Skin of body (tissue), 2 donors: ENCODE data around the gene PIP5K1C. TPM values are rescaled to one million over a fixed set of nuclear protein-coding genes. Genes with fewer than 3 reads are reported as not detected.

Experiments used
- DNase-seq: peaks from one replicate; lab custom pipeline; 2025; lab: John Stamatoyannopoulos, UW
- total RNA-seq: library from RNA; depleted of rRNA; stranded (reverse); fragments of >200 nt; gene quantifications from one replicate; pipeline ENCODE4 v1.2.3, GENCODE V29; 2014

Gene PIP5K1C
- total RNA-seq: 8.9 TPM

DNA sequence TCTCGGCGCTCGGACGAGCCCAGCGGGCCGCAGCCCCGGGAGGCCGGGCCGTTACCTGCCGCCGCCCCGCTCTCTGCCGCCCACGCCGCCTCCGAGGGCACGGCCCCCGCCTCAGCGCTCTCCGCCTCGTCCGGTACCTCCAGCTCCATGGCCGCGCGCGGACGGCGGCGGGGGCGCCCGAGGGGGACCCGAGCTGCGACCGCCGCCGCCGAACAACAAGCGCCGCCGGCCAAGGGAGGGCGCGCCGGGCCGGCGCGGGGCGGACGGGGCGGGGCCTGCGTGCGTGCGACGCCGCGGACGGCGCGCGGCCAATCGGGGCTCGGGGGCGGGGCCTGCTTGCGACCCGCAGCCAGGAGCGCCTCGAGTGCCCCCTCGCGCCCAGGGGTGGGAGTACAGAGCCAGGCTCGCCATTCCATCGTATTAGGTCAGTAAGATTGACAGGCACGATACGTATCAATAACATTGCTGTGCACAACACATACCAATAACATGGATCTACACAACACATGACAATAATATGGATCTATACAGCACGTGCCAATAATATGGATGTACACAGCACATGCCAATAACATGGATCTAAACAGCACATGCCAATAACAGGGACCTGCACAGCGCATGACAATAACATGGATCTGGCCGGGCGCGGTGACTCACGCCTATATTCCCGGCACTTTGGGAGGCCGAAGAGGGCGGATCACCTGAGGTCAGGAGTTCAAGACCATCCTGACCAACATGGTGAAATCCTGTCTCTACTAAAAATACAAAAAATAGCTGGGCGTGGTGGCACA lies at the start of gene PIP5K1C:
TSS of gene PIP5K1C (minus strand) at position 227 of the 791 bp plus-strand sequence. CDS start at position 149, 78 bp downstream.
- DNase-seq: peak; percentile 81

- no peak for DNase-seq
Measured at GRCh38 chr19:3748965-3749364, 48.7 kb upstream of the PIP5K1C start.

DNA sequence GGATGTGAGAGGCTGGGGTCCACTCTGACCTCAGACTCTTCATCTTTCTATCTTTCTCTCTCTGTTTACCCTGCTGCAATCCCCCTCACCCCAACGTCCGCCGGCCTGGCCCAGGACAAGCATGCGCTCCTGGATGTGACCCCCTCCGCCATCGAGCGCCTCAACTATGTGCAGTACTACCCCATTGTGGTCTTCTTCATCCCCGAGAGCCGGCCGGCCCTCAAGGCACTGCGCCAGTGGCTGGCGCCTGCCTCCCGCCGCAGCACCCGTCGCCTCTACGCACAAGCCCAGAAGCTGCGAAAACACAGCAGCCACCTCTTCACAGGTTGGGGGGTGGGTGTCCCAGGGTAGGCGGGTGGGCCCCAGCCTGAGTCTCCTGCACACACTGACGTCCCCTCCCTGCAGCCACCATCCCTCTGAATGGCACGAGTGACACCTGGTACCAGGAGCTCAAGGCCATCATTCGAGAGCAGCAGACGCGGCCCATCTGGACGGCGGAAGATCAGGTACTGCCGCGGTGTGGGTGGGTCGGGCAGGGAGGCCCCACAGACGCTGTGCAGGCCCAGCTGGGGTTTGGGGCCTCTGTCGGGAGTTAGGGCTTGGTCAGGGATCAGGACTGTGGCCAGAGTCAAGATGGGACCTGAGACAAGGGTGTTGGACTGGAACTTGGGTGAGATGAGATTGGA lies 46.2 kb upstream of the PIP5K1C start:
- DNase-seq: no peak

GRCh38 chr19:3745363-3746045 lies 45.2 kb upstream of the PIP5K1C start:
- no peak for DNase-seq

- no peak for DNase-seq
Measured at GRCh38 chr19:3743486-3743885, 43.2 kb upstream of the PIP5K1C start.

DNA sequence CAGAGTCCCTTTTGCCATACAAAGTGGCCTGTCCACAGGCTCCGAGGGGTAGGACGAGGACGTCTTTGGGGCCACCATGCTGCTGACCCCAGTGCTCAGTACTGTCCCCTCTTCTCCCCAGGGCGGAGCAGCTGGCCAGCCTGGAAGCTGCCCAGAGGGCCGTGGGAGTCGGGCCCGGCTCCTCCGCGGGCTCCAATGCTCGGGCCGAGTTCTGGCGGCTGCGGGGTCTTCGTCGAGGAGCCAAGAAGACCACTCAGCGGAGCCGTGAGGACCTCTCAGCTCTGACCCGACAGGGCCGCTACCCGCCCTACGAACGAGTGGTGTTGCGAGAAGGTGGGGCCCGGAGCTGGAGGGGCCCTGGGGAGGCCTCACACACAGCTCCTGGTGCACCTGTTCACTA lies 40.2 kb upstream of the PIP5K1C start:
- DNase-seq: no peak

- no peak for DNase-seq
Measured at GRCh38 chr19:3738477-3739220, 38.4 kb upstream of the PIP5K1C start.

DNA sequence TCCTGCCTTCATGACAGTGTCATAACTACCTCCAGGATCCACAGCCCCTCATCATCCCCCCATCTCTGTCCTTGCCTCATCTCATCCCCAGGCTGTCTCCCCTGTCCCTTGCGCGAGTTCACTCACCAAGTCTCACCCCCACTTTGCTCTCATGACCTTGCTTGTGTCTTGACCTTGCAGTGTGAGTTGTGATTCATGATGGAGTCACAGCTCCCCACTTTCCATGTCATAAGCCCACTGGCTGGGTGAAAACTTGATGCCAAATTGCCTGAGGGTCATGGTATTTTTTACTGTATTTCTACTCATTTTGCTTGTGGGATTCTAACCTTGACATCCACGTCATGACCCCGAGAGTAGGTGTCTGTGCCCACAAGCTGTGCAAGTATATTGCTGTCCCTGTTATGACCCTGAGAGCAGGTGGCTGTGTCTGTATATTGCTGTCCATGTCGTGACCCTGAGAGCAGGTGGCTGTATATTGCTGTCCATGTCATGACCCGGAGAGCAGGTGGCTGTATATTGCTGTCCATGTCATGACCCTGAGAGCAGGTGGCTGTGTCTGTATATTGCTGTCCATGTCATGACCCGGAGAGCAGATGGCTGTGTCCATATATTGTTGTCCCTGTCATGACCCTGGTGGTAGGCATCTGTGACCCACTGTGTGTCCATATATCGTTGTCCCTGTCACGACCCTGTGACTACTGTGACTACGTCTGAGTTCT lies 37.4 kb upstream of the PIP5K1C start:
- no peak for DNase-seq

GRCh38 chr19:3736106-3736724 lies 35.9 kb upstream of the PIP5K1C start:
- DNase-seq: no peak

DNA sequence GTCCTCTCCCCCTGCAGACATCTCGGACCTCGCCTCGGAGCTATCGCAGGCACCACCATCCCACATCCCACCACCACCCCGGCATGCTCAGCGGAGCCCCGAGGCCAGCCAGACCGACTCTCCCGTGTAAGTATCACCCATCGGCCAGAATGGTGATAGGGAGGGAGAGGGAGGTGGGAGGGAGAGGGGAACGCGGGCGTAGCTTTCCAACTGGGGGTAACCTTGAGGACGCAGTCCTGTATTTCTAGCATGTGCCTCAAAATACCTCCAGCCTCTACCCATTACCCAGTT lies 34.0 kb upstream of the PIP5K1C start:
- no peak for DNase-seq

DNA sequence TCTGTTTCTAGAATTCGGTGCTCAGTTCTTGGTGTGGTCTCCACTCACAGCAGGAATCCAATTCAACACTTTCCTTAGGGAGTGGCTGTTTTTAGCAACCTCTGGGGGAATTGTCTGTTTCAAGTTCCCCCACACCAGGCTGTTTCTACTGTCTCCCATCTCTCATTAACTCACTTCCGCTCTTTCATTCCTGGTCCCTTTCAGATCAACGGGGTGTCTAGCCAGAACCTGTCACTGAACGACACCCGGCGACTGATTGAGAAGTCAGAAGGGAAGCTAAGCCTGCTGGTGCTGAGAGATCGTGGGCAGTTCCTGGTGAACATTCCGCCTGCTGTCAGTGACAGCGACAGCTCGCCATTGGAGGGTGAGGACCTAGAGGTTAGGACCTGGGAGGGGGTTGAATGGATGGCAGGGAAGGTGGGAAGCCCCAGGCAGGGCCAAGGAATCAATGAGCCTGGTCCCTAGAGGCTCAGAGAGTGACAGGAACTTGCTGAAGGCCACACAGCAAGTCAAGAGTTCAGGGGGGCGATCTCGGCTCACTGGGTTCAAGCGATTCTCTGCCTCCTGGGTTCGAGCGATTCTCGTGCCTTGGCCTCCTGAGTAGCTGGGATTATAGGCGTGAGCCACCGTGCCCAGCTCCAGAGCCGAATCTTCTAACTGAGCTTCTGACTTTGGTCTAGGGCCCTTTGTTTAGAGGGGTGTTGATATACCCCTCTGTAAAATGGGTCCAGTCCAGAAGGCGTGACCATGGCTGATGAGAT lies 33.5 kb upstream of the PIP5K1C start:
- DNase-seq: no peak

DNA sequence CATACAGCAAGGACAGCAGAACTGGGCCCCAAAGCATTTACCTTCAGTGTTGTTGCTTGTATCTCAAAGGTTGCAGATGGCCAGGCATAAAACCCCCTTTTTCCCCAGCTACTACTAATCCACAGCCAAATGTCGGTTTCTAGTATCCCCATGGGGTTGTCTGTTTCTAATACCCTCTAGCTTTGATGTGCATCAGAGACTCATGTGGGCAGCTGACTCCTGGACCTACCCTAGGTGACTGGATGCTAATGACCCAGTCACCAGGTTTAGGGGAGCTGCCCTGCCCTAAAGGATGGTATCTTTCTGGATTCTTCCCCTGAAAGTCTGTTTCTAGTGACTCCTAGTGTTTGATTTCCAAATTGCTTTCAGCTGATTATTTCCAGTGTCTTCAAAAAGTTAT lies 31.8 kb upstream of the PIP5K1C start:
- DNase-seq: no peak

GRCh38 chr19:3730457-3730958 lies 30.2 kb upstream of the PIP5K1C start:
- no peak for DNase-seq

DNA sequence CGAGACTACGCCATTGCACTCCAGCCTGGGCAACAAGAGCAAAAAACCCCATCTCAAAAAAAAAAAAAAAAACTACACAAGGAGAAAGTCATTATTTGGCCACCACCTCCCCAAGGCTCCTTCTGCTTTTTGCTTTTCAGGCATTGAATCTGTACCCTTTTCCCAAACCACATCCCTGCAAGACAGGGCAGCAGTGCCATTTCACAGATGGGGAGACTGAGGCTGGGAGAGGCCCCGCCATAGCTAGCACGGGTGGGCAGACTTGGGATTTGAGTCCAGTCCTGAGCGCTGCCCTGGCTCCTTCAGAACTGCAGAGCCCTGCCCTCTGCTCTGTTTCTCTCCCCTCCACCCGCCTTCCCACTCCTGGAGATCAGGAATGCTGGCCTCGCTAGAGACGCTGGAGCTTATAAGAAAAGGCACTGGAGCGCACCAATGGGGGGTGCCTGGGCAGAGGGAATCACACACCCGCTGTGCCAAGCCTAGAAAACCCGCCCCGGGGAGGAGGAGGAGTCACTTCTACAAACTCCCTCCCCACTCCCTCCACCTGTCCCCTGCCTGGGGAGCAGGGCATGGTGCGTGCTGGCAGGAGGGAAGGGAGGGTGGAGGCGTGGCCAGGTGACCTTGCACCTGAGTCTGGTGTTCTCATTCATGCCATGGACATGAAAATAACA lies 25.5 kb upstream of the PIP5K1C start:
- DNase-seq: no peak

GRCh38 chr19:3725121-3725520 lies 24.9 kb upstream of the PIP5K1C start:
- DNase-seq: no peak

GRCh38 chr19:3723883-3724282 lies 23.6 kb upstream of the PIP5K1C start:
- DNase-seq: no peak

DNA sequence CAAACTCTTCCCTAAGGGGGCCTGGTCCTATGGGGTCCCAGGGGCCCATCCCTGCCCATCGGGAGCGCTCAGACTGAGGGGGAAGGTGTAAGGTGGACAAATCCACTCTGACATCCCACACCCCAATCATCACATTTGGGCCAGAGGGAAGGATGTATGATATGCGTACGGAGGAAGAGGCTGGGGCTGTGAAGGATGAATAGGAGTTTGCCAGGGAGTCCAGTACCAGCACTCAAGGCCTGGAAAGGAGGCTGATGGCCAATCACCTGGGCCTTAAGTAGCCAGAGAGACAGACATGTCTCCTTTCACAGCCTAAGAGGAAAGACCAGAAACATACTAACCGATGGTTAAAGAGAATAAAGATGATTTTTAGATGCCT lies 22.8 kb upstream of the PIP5K1C start:
- no peak for DNase-seq

GRCh38 chr19:3722443-3723109 lies 22.3 kb upstream of the PIP5K1C start:
- no peak for DNase-seq
